PC-9 (cell line): ENCODE results near the gene SEPTIN6. TPM values are rescaled to one million over a fixed set of nuclear protein-coding genes. Genes with fewer than 3 reads are reported as not detected.

Experiments
- BruUV-seq: library from RNA; stranded (reverse); fragments of 400-500 nt; replicated peaks from 2 replicates; lab custom pipeline; 2021; lab: Mats Ljungman, UMichigan
- CTCF ChIA-PET: fragments of 300-600 bp; sonication (Branson Sonifier 250); formaldehyde crosslinking; loops from one replicate; lab custom pipeline; 2022; ENCODE audit warnings: antibody characterized with exemption; lab: Charles Lee
- POLR2A ChIA-PET: fragments of 300-600 bp; sonication (Branson Sonifier 250); formaldehyde crosslinking; loops from one replicate; lab custom pipeline; 2022; ENCODE audit warnings: antibody characterized with exemption; ENCODE audit not compliant: unreplicated experiment; lab: Charles Lee
- DNase-seq, 2 experiments: peaks; one replicate each; pipeline versions ENCODE4 v3.0.0 to v3.0.0-alpha.2; 2015 to 2022; ENCODE audit warnings: mixed read lengths in 1 of 2
- H2AFZ ChIP-seq: fragments of 200-600 bp; sonication (generic); 2 replicates; pipeline ENCODE4 v1.8.1; 2017; ENCODE audit warnings: antibody characterized with exemption
- H3F3A ChIP-seq: fragments of 200-600 bp; sonication (generic); 2 replicates; pipeline ENCODE4 v1.8.1; 2017; ENCODE audit warnings: antibody characterized with exemption, mild to moderate bottlenecking, low read depth; ENCODE audit not compliant: insufficient read depth
- H3K27ac ChIP-seq: fragments of 200-600 bp; sonication (generic); 2 replicates; pipeline ENCODE4 v1.6.1; 2016; ENCODE audit warnings: mixed run types
- H3K27me3 ChIP-seq: fragments of 200-600 bp; sonication (generic); 2 replicates; pipeline ENCODE4 v1.6.1; 2016; ENCODE audit warnings: low read depth, mixed run types; ENCODE audit not compliant: insufficient read depth
- H3K36me3 ChIP-seq: fragments of 200-600 bp; sonication (generic); 2 replicates; pipeline ENCODE4 v1.6.1; 2016; ENCODE audit warnings: low read depth, mixed run types
- H3K4me1 ChIP-seq: fragments of 200-600 bp; sonication (generic); replicated peaks from 2 replicates; pipeline ENCODE4 v1.6.1; 2016; ENCODE audit warnings: mixed run types; ENCODE audit not compliant: insufficient read depth
- H3K4me2 ChIP-seq: fragments of 200-600 bp; sonication (generic); 2 replicates; pipeline ENCODE4 v1.6.1; 2017; ENCODE audit warnings: mixed run types
- H3K4me3 ChIP-seq: fragments of 200-600 bp; sonication (generic); 2 replicates; pipeline ENCODE4 v1.6.1; 2016; ENCODE audit warnings: mixed run types
- H3K79me2 ChIP-seq: fragments of 200-600 bp; sonication (generic); 2 replicates; pipeline ENCODE4 v1.6.1; 2017; ENCODE audit warnings: low read depth, mixed run types
- H3K9me2 ChIP-seq: fragments of 200-600 bp; sonication (generic); 2 replicates; pipeline ENCODE4 v1.8.1; 2017; ENCODE audit warnings: mild to moderate bottlenecking; ENCODE audit not compliant: insufficient read depth
- H3K9me3 ChIP-seq: fragments of 200-600 bp; sonication (generic); 2 replicates; pipeline ENCODE4 v1.8.1; 2016; ENCODE audit warnings: low read depth; ENCODE audit not compliant: insufficient read depth
- H4K20me1 ChIP-seq: fragments of 200-600 bp; sonication (generic); 2 replicates; pipeline ENCODE4 v1.8.1; 2017; ENCODE audit not compliant: insufficient read depth
- CTCF ChIP-seq: fragments of 200-600 bp; sonication (generic); conservative IDR thresholded peaks from 2 replicates; pipeline ENCODE4 v1.6.1; 2017; ENCODE audit warnings: mixed run types, antibody characterized with exemption, mild to moderate bottlenecking, moderate library complexity
- EZH2 ChIP-seq: fragments of 200-600 bp; sonication (generic); IDR thresholded peaks from 2 replicates; pipeline ENCODE4 v1.8.0; 2017; ENCODE audit warnings: antibody characterized with exemption, low read depth
- intact Hi-C: fragments of 100-400 bp; cut with micrococcal nuclease; formaldehyde crosslinking; loops from one replicate; pipeline ENCODE4 v1.10.0; 2022; ENCODE audit not compliant: unreplicated experiment
- total RNA-seq: library from RNA; stranded (reverse); gene quantifications from 2 replicates; pipeline ENCODE4 v1.2.3, GENCODE V29; 2021

The SEPTIN6 gene
- total RNA-seq, 1 experiment from 2014 or later = 43.7 TPM

GRCh38 chrX:119654112-119654531, 38.8 kb downstream of the SEPTIN6 start:
- TF ChIP-seq EZH2 (no peak), CTCF (no peak)
- H3K4me1 ChIP-seq = peaks cover 18% of the 10 kb centered on the region
- no peaks in the 10 kb centered on the region for H3K36me3 ChIP-seq
- no peak overlapping the region for H3K27ac ChIP-seq
- ChIA-PET CTCF (interaction anchor here (0.5 kb wide), 1 partner anchor 92 kb away, joined by 3 read pairs; no protein-coding TSS in a partner anchor), POLR2A (no interaction called here)
- no peaks in the 10 kb centered on the region for H3K79me2 ChIP-seq
- H3K9me3 ChIP-seq = no peaks in the 10 kb centered on the region
- H4K20me1 ChIP-seq = no peaks in the 10 kb centered on the region
- H2AFZ ChIP-seq = no peak overlapping the region
- intact Hi-C loops = no loop called here
- no peak overlapping the region for H3K4me3 ChIP-seq
- no peaks in the 10 kb centered on the region for H3K27me3 ChIP-seq
- H3F3A ChIP-seq = peaks cover 12% of the 10 kb centered on the region; the same call in 1 of the 2 replicates
- no peak for DNase-seq
- no TSS peak for BruUV-seq
- no peaks in the 10 kb centered on the region for H3K9me2 ChIP-seq
- H3K4me2 ChIP-seq = no peak overlapping the region

GRCh38 chrX:119648421-119648775, 44.6 kb downstream of the SEPTIN6 start:
- no peaks in the 10 kb centered on the region for H3K27me3 ChIP-seq
- no peak for DNase-seq
- no peaks in the 10 kb centered on the region for H3K36me3 ChIP-seq
- H3K4me2 ChIP-seq = no peak overlapping the region
- TF ChIP-seq EZH2 (no peak), CTCF (no peak)
- intact Hi-C loops = no loop called here
- no peak overlapping the region for H2AFZ ChIP-seq
- H3K79me2 ChIP-seq = no peaks in the 10 kb centered on the region
- no peaks in the 10 kb centered on the region for H3K9me3 ChIP-seq
- H4K20me1 ChIP-seq = no peaks in the 10 kb centered on the region
- no peaks in the 10 kb centered on the region for H3K9me2 ChIP-seq
- no peaks in the 10 kb centered on the region for H3K4me1 ChIP-seq
- no peaks in the 10 kb centered on the region for H3F3A ChIP-seq
- no TSS peak for BruUV-seq
- CTCF ChIA-PET = no interaction called here
- H3K27ac ChIP-seq = no peak overlapping the region
- POLR2A ChIA-PET = no interaction called here
- H3K4me3 ChIP-seq = no peak overlapping the region

- no peak for TF ChIP-seq CTCF
- TF ChIP-seq EZH2 = no peak
- Histone ChIP-seq H3K9me3 (no peaks in the 10 kb centered on the region), H3K27ac (no peak overlapping the region), H3K4me3 (no peak overlapping the region), H3K9me2 (no peaks in the 10 kb centered on the region), H3K36me3 (no peaks in the 10 kb centered on the region), H2AFZ (no peak overlapping the region), H3K79me2 (no peaks in the 10 kb centered on the region), H4K20me1 (no peaks in the 10 kb centered on the region), H3K27me3 (no peaks in the 10 kb centered on the region), H3F3A (no peaks in the 10 kb centered on the region), H3K4me1 (no peaks in the 10 kb centered on the region), H3K4me2 (no peak overlapping the region)
- ChIA-PET CTCF (no interaction called here), POLR2A (interaction anchor here (0.6 kb wide), 1 partner anchor 145 kb away, joined by 13 read pairs; no protein-coding TSS in a partner anchor)
- BruUV-seq = no TSS peak
- intact Hi-C loops = no loop called here
- no peak for DNase-seq
Observed at GRCh38 chrX:119647552-119648420, 45.2 kb downstream of the SEPTIN6 start.
